HG02840 (cell line): ENCODE results near the gene CELF2.

Source experiments
- ATAC-seq: cut with Tn5 transposase; IDR thresholded peaks from one replicate; pipeline ENCODE4 v1.9.1; 2021; ENCODE audit warnings: mild to moderate bottlenecking, moderate library complexity, moderate number of reproducible peaks; ENCODE audit not compliant: unreplicated experiment, low FRiP score

CELF2 gene

DNA sequence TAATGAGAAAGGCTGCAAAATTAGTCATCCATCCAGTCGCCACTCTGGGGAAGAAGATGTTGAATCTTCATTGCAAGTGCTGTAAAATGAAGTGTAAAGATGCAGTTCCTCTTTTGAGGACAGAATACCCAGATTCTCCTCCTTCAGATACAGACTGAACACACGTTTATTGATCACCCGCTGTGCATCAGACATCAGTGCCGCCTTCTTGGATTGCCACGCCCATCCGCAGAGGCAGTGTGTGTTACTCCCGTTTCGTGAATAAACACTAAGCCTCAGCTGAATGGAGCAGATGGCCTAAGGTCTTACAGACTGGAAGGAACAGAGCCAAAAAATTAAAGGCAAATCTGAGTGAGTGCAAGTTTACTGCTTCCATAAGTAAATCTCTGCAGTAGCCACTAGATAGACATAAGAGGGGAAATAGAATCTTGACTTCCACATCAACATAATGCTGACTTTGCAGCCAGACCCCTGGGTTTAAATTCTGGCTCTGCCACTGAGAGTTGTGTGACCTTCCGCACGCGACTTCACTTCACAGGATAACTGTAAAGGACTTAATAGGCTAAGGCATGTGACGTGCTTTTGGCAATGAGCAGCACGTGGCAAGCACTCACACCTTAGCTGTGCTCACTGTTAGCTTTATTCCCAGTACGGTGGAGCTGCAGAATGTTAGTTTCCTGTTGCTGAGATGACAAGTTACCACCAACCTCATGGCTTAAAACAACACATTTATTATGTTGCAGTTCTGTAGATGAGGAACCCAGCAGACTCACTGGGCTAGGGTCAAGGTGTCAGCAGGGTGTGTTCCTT is 285.9 kb downstream of the CELF2 start:
- no peak for ATAC-seq

DNA sequence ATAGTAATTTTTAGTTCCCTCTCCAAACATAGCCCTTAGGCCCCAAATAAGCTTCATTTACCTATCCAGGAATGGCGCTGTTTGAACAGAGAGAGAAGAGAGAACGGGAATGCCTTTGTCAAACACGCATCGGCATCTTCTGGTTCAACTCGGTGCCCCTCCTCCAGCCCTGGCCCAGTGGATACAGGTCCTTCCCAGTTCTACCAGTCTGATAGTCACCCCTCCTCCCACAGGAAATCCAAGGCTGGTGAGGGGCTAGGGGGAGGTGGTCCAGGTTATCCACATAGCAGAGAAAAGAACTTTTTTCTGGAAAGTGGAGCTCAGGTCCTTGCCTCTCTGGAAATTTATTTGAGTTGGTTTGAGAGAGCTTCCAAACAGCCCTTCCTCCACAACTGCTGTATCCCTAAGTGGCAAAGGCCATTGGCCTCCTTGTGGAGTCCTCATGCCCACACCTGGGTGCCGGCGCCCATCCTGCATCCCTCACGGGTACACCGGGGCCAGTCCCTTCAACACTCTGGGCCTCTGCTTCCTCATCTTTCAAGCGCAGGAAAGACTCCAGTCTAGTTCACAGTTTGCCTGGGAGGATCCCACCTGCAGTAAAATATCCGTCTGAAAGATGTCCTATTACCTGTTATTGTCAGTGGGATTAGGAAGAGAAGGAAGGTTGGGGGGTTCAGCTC is 287.4 kb downstream of the CELF2 start:
- ATAC-seq, result no peak

DNA sequence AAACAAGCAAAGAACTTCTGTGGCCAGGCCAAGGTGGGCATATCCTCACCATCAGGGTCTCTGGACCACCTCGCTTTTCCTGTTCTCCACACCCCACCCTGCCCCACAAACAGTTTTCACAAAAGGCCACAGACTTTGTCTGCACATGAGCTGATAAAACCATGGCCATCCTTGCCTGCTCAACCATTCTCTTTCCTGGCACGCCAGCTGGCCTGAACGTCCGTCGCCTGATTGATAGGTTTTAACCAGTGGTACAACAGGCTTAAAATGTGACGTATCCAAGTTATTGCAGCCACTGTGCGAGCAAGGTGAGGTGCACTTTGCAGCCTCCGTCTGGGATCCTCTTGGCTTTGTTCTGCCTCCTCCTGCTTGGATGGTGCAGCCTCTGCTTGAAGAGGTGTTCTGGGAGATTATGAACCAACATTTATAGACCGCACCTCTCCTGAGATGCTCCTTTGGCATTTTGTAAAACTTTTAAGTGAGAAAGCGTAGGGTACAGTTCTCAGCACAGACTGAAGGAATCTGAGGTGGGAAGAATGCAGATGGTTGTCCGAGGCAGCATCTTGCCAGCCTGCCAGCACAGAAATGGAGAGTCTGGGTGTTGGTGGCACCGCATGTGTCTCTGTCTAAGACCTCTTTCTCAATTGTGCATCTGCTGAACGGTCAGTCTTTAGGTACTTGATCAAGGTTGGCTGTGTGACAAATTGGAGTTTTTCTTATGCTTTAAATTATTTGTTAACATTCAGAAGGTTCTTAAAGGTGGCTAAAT is 288.3 kb downstream of the CELF2 start:
- ATAC-seq, result no peak

DNA sequence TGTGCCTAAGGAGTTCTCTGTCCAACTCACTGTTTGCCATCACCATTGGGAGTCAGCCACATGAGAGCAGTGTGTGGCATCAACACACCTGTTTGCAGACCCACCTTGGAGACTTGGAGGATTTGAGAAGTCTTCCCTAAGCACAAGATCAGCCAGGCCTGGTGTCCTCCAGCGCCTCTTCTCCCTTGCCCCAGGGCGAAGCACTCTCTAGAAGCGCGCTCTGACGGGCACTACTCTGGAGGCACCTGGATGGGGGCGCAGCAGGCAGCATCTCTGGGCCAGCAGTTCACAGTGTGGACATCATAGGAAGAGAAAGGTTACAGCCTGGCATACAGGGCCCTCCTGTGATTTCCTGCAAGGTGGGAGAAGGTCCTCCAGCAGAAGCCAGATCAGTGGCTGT is 289.3 kb downstream of the CELF2 start:
- no peak for ATAC-seq

DNA sequence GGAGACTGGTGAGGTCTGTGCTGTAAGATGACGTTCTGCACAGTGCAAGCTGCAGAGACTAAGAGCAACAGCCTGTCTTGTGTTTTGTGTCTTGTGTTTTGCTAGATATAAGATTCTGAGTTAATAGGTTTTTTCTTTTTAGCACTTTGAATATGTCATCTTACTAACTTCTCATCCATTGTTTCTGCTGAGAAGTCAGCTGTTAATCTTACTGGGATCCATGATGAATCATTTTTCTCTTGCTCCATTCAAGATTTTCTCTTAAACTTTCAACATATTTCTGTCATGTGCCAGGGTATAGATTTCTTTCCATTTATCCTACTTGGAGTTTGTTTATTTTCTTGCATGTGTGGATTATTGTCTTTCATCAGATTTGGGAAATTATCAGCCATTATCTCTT is 290.3 kb downstream of the CELF2 start:
- no peak for ATAC-seq

DNA sequence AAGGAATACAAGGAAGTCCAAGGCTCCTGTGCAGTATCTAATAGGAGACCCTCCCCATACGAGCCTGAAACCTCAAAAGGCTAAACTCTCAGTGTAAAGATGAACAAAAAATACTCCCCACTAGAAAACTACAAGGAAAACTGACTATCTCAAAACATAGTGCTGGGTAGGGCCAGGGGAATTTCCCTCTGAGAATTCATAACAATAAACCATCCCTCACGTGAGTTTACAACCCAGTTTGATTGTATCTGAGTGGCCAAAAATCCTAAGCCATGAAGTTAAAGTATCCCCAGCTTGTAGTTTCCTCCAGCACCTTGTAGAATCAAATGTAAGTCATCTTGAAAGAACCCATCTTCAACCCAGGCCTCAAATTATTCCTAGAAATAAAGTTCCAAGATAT is 293.4 kb downstream of the CELF2 start:
- no peak for ATAC-seq

DNA sequence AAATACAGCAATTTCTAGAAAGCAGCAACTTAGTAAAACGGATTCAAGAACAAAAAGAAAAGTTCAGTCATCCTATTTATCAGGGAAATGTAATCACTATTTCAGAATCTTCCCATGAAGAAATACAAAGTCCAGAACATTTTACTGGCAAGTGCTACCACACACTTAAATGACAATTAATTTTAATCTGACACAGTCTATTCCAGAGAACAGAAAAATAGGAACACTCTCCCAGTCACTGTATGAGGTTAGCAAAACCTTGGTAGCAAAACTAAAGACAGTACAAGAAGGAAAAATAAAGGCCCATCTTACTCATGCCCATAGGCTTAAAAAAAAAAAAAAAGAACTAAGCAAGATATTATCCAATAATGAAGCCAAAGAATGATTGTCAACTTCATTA is 295.8 kb downstream of the CELF2 start:
- no peak for ATAC-seq

DNA sequence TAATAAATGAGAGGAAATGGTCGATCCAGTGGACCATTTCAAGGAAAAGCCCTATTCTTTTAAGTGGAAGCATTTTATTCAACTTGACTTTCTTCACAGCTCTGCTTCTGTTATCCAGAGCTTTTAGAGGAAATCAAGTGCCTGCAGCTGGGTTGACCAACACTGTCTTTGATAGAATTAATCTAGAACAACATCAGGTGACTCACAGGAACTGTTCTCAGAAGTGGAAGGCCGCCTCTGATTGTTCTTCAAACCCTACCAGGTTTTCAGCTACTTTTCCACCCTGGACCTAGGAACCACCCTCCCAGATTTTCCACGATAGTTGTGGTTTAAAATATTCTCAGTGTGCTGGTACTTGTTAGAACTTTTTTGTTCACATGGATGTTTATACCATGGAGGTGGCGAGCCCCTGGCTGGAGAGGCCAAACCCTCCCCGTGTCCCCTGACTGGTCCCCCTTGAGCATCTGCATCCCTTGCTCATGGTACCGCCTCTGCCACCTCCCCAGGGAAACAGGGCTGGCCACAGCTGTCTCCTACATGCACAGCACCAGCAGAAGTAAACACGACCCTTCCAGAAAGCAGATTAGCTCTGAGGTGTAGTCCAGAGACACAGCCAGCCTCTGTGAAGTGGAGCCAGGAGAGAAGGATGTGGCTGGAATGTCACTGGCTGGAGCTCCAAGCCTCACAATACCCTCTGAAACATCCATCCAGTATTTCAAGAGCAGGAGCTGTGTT is 300.4 kb downstream of the CELF2 start:
- ATAC-seq, result no peak

DNA sequence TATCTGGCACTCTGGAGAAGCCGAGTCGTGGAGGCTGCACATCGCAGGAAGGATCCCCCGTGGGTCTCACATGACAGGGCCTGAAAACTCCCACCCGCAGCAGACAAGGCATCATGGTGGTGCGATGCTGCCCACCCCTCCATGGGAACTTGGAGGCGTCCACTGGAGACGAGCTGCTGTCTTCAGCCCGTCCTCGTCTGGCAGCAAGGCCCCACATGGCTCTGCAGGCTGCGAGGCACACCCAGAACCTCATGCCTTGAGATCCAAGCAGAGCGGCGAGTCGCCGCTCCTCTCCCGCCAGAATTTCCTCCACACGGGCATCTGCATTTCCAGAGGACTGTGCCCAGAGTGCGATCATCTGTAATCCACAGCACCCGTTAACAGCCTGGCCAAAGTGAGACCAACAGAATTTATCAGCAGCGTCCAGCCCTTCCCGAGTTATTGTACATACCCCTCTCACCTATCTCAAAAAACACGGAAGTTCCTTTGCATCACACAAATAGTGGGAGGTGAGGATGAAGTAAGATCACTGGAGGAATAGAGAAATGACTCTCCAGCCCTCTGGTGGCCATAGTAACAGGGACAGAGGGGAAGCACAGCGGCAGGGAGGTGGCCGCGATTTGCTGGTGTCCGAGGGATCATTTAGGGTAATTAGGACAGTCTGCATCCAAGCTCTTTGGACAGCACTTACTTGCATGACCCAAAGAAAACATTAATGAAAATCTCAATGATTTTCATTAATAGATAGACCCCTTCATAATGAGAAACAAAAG is 301.3 kb downstream of the CELF2 start:
- ATAC-seq, result no peak

DNA sequence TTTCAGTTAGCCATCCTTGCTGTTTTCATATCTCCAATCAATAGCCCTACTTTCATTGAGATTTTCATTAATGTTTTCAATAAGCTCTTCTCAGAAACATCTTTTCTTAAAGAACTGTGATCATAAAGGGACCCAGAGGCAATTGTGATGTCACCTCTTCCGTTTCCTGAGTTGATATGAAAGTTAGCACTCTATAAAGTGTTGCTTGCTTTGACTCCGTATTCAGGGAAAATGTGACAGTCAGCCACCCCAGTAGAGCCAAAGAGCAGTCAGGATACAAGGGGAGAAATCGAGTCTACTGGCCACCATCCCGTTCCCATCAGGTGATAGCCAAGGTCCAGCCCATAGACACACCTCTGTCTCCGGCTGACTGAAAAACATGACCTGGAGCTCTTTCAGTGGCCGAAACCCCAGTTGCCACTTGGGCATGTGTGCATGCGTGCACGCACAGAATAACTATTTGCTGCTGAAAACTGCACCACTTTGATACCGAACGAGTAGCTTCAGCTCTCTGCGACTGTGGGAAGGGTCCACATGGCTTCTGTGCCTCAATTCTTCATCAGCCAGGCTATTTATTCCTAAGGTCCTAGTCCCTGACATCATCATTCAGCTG is 302.4 kb downstream of the CELF2 start:
- ATAC-seq, result no peak

DNA sequence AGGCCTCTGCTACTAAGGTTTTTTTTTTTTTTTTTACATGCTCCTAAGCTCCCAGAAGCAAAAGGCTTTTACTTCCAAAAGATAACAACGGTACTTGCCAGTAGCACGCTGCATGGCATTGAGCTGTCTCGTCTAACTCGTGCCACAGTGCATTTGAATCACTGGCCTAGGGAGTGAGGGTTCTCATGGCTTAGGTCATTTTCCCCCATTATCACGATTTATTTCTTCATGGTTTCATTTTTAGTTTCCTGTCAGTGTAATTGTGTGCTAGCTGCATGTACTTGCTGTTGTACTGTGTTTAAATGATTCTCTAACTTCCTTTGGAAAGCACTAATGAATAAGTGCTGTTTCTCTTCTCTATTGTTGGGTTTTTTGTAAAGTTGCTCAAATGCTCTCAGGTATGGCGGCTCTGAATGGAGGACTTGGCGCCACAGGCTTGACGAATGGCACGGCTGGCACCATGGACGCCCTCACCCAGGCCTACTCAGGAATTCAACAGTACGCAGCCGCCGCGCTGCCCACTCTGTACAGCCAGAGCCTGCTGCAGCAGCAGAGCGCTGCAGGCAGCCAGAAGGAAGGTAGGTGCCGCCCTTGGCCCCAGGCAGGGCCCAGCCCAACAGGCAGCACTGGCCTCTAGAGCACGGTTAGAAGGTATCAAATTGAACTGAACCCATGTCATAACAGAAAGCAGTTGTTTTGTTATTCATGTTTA is 303.3 kb downstream of the CELF2 start:
- no peak for ATAC-seq

DNA sequence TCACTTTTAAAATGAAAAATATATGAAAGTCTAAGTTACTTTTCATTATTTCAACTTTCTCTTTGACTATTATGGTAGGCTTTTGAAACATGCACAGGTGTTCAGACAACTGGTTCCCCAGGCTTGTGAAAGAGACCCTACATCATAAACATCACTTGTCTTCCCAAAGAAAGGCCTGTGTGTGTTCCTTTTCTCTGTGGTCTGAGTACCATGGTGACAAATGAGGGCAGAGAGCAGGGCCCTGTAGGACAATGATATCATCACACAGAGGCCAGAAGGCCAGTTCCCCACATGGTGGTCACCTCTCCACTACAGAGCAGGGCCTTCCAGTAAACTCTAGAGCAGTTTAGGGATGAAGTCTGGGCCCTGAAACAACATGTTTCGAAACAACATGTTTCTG is 305.0 kb downstream of the CELF2 start:
- ATAC-seq, result peak; percentile 46

DNA sequence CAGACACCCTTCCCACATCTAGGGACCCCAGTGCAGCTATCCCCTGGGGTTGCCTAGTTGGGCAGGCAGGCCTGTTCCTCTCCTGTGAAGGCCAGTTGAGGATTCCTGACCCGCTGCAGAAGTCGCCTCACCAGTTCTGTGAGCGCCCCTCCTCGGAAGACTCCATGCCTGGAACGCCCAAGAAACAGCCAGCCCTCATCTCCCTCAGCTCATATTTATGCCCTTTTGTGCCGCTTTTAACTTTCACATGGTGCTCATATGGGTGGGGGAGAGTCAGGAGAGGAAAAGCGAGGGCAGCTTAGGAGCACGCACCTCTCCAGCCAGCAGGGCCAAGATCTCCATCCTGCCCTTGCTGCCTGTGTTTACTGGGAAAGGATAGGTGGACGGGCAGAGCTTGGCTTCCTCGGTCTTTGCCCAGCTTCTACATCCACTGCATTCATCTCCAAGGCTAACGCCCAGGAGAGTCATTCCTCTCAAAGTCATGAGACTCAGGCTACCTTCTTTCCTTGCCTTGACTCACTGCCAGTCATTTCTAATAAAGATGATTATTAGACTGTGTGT is 307.2 kb downstream of the CELF2 start:
- no peak for ATAC-seq

DNA sequence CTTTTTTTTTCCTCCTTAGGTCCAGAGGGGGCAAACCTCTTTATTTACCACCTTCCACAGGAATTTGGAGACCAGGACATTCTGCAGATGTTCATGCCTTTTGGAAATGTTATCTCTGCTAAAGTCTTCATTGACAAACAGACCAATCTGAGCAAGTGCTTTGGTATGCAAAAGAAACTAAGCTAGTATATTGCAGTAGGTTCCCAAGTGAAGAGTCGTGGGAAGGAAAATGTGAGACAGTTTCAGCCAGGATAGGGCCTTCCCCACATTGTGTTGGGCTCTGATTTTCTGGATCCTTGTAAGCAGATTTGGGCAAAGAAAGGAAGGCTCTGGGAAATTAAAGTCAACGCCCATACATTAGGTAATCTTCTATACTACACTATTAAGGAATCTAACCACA is 308.1 kb downstream of the CELF2 start:
- no peak for ATAC-seq

DNA sequence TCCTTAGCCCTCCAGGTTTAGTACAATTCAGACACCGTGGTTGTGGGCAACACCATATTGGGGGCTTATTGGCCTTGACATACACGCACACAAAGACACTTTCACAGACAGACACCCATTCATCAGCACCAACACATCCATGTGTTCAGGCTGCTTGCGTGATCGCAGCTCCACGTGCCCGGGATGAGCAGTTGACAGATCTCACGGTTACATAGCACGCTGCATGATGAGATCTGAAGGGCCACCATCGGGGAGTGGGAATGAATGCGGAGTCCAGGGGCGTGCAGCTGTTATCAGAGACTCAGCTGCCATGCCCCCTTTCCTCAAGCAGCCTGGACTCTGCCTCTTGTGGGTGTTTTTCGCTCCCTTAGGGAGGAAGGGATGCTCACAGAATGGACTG is 308.6 kb downstream of the CELF2 start:
- no peak for ATAC-seq

DNA sequence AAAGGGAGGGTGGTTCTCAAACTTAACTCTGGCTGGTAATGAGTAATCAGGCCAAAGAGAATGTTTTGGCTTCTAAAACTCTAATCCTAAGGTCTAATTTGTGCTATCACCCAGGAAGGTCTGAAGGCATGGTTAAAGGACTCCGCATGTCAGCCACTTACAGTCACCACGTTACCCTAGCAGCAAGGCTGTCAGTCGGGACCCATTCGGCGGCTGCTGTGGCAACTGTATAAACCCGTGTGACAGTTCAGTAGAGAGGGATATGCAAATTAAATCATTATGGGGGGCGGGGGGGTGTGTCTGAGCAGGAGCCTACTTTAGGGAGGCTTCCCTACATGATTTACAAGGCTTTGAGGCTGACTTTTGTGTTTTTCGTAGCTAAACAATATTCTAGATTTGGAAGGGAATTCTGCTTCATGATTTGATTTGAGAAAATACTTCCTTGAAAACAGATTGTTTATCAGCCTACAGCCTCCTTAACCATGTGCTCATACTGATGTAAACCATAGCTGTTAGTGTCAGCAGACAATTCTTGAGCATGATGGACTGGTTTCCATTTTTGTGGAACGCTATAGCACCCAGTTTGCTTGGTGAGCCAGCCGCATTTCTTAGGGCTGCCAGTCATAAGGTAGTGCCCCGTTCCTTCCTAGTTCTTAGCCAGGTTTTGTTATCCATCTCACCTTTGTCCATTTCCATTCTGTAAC is 309.4 kb downstream of the CELF2 start:
- no peak for ATAC-seq

DNA sequence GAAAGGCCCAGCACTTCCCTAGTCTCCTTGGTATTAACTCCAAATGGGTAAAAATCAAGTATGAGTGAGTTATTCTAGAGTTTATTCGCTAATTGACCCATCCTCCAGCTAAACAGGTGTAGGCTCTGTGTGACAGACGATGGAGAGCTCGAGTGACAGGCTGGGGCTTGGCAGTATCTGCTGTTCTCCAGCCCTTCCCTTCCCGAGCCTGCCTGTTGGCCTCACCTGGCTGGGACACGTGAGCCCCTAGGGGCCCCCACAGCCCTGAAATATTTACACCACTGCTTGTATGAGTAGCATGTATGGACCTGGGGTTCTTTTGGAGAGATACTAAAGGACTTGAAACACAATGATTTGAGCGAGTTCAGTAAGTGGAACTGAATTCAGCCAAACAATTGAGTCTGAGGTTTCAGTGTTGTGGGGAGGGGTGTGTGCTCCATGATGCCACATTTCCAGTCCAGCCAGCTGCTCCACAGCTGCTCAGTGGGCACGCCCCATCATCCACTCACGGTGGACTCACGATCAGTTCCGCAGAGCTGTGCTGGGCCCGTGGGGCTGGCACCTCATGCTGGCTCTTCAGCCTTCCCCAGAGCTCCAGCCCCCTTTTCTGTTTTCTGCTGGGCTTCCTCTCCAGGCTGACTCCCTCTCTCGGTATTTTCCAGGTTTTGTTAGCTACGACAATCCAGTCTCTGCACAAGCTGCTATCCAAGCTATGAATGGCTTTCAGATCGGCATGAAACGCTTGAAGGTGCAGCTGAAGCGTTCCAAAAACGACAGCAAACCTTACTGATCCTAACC is 310.8 kb downstream of the CELF2 start:
- ATAC-seq, result no peak
